PFSK-1 (cell line): Measurements from ENCODE around the gene LMF2.

Experiments
- FOXP2 ChIP-seq: optimal IDR thresholded peaks from 2 replicates; pipeline ENCODE3; 2011; ENCODE audit warnings: borderline replicate concordance, control low read depth, inconsistent platforms; ENCODE audit not compliant: insufficient read depth; ENCODE audit errors: extremely low read length, extremely low read depth
- POLR2AphosphoS5 ChIP-seq: IDR thresholded peaks from 2 replicates; pipeline ENCODE4 v1.6.1; 2012; ENCODE audit warnings: low read depth, mild to moderate bottlenecking, control low read depth, low read length, moderate library complexity
- SIN3A ChIP-seq: IDR thresholded peaks from 2 replicates; pipeline ENCODE4 v1.6.1; 2012; ENCODE audit warnings: mild to moderate bottlenecking, low read length, moderate library complexity, borderline replicate concordance; ENCODE audit not compliant: insufficient read depth
- TAF1 ChIP-seq: IDR thresholded peaks from 2 replicates; pipeline ENCODE4 v1.6.1; 2012; ENCODE audit warnings: low read length, control low read depth, borderline replicate concordance; ENCODE audit not compliant: insufficient read depth
- TF ChIP-seq, protein P1 (sequence below), 2 experiments: IDR thresholded peaks; 2 replicates each; pipeline versions ENCODE4 v1.6.1 to v1.8.0; 2011 to 2012; ENCODE audit warnings: low read depth in 2 of 2, low read length in 2 of 2, control low read depth in 1 of 2, inconsistent platforms in 1 of 2, mild to moderate bottlenecking in 1 of 2, moderate library complexity in 1 of 2; ENCODE audit not compliant: insufficient read depth in 1 of 2

LMF2 gene

DNA sequence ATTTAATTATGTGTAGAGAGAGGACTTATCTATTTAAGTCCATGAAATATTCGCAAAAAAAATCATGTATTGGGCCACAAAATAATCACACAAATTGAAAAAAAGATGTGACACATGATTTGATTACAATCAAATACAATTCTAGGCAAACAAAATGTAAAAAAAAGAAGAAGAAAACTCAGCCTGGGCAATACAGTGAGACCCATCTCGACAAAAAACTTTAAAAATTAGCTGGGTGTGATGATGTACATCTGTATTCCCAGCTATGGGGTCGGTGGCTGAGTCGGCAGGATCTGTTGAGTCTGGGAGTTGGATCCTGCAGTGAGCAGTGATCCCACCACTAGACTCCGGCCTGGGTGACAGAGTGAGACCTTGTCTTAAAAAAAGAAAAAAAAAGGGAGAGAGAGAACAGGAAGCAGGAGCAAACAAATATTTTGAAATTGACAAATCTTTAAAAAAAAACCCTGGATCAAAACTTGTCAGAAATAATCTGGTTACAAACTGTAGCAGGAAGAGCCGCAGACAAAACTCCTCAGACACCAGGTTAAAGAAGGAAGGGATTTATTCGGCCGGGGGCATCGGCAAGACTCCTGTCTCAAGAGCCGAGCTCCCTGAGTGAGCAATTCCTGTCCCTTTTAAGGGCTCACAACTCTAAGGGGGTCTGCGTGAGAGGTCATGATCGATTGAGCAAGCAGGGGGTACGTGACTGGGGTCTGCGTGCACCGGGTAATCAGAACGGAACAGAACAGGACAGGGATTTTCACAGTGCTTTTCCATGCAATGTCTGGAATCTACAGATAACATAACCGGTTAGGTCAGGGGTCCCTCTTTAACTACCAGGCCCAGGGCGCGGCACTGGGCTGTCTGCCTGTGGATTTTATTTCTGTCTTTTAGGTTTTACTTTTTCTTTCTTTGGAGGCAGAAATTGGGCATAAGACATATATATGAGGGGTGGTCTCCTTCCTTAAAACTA is 25.6 kb upstream of the LMF2 start:
- TF ChIP-seq SIN3A = no peak
- no peak for TF ChIP-seq FOXP2
- TF ChIP-seq POLR2AphosphoS5 = no peak
- TF ChIP-seq, protein P1, sequence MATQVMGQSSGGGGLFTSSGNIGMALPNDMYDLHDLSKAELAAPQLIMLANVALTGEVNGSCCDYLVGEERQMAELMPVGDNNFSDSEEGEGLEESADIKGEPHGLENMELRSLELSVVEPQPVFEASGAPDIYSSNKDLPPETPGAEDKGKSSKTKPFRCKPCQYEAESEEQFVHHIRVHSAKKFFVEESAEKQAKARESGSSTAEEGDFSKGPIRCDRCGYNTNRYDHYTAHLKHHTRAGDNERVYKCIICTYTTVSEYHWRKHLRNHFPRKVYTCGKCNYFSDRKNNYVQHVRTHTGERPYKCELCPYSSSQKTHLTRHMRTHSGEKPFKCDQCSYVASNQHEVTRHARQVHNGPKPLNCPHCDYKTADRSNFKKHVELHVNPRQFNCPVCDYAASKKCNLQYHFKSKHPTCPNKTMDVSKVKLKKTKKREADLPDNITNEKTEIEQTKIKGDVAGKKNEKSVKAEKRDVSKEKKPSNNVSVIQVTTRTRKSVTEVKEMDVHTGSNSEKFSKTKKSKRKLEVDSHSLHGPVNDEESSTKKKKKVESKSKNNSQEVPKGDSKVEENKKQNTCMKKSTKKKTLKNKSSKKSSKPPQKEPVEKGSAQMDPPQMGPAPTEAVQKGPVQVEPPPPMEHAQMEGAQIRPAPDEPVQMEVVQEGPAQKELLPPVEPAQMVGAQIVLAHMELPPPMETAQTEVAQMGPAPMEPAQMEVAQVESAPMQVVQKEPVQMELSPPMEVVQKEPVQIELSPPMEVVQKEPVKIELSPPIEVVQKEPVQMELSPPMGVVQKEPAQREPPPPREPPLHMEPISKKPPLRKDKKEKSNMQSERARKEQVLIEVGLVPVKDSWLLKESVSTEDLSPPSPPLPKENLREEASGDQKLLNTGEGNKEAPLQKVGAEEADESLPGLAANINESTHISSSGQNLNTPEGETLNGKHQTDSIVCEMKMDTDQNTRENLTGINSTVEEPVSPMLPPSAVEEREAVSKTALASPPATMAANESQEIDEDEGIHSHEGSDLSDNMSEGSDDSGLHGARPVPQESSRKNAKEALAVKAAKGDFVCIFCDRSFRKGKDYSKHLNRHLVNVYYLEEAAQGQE (IDR thresholded peaks at IDR 0.05; ENCODE audit: insufficient read depth in 1 of 2, low read depth in 2 of 2, low read length in 2 of 2) = no peak
- TF ChIP-seq TAF1 = no peak

DNA sequence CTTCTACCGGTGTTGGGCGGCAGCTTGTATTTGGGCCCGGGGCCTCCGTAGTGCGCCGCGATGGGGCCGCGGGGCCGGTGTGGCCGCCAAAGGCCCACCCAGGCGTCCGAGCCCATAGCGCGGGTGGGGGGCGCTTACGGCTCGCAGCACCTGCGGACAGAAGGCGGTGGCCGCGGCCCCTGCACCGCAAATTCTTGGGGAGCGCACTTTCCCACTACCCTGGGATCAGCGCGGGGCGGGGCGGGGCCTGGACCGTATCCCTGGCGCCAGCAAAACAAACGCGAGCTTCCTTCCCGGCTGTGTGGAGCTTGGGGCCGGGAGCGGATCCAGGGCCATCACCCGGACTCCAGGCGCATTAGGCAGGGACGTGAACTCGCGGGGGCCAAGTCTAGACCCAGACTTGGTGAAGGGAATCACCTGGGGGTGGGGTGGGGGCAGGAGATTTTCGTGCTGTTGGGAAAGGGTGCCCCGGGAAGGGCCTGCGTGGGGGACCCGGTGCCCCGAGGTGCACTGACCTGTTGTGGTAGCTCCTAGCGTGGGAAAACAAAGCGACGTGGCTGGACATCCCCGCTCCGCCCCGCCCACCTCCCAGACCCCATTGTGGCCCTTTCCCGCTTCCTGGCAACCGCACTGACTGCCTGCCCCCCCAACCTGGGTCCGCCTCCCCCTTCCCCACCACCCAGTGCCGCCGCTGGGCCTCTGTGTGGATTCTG is 24.6 kb upstream of the LMF2 start:
- TF ChIP-seq, protein P1 (IDR thresholded peaks at IDR 0.05; ENCODE audit: insufficient read depth in 1 of 2, low read depth in 2 of 2, low read length in 2 of 2) = no peak
- TF ChIP-seq FOXP2 (no peak), POLR2AphosphoS5 (no peak), TAF1 (no peak), SIN3A (no peak)

DNA sequence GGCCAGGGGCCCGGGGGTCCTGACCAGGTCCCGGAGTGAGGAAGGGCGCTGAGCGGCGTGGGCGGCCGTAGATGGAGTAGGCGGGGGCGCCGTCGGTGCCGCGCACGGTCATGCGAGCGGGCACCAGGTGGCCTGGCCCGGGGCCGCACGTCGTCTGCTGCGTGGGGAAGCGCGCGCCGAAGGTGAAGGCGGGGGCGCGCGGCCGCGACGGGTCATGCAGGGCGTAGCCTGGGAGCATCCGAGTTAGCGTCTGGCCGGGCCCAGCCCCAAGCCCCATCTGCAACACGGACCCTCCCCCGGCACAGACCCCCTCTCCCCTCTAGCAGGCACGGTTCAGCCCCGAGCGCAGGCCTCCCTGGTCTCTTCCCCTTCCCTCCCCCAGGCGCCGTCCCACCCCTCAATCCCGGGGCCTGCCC is 24.1 kb upstream of the LMF2 start:
- TF ChIP-seq POLR2AphosphoS5 = no peak
- TF ChIP-seq SIN3A = no peak
- no peak for TF ChIP-seq FOXP2
- TF ChIP-seq, protein P1 (IDR thresholded peaks at IDR 0.05; ENCODE audit: insufficient read depth in 1 of 2, low read depth in 2 of 2, low read length in 2 of 2) = no peak

DNA sequence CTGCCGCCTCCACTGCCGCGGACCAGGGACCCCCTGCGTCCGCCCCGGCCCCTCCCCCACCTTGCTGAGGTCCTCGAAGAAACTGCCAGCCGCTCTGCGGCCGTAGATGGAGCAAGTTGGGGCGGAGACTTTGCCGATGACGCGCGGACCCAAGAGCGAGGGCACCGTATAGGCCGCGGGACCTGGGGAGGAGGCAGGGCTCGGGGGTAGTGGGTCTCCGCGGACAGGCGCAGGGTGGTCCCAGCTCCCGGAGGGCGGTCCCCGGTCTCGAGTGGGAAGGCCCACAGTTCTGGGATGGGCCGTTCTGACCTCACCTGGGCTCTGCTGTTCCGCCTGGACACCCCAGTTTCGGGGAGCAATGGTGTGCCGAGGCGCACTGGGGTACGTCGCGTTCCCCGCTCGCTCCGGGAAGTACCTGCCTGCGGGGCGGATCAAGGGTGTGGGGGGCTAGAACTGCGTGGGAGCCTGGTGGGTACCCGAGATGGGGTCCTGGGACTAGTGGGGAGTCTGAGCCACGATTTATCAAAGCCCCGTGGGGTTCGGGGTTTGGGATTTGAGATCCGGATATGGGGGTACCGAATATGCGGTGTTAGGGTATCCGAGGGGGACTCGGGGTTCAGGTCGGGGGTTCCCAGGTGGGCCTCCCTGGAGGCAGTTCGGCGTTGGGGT is 23.5 kb upstream of the LMF2 start:
- TF ChIP-seq, protein P1 (IDR thresholded peaks at IDR 0.05; ENCODE audit: insufficient read depth in 1 of 2, low read depth in 2 of 2, low read length in 2 of 2) = no peak
- no peak for TF ChIP-seq POLR2AphosphoS5
- TF ChIP-seq SIN3A = no peak
- TF ChIP-seq FOXP2 = no peak
- no peak for TF ChIP-seq TAF1
